ENCODE data around the gene RFX8. TPM values are rescaled to one million over a fixed set of nuclear protein-coding genes. Genes with fewer than 3 reads are reported as not detected.

RFX8 gene
- total RNA-seq, 1 experiment from 2014 or later, result not detected

- Mint-ChIP-seq H3K4me3 (ENCODE audit: unreplicated experiment) (no peak overlapping the region), H3K27ac (ENCODE audit: low read depth, unreplicated experiment) (no peak overlapping the region)
Observed at GRCh38 chr2:101372792-101373191, 102.1 kb downstream of the RFX8 start.

GRCh38 chr2:101371636-101372035, 103.3 kb downstream of the RFX8 start:
- no TSS peak for BruUV-seq (replicated peaks)
- H3K9me3 Mint-ChIP-seq (ENCODE audit: unreplicated experiment), result no peaks in the 10 kb centered on the region
- CTCF ChIA-PET, result interaction anchor here (0.5 to 1.7 kb wide), 3 partner anchors 11 to 222 kb away, joined by 3 to 5 read pairs (median 4); no protein-coding TSS in a partner anchor

More at GRCh38 chr2:101372792-101373191, 102.1 kb downstream of the RFX8 start:
- Mint-ChIP-seq H3K36me3 (ENCODE audit: insufficient read depth, unreplicated experiment) (no peaks in the 10 kb centered on the region), H3K4me1 (ENCODE audit: insufficient read depth, unreplicated experiment) (no peaks in the 10 kb centered on the region), H3K27me3 (ENCODE audit: insufficient read depth, unreplicated experiment) (no peaks in the 10 kb centered on the region), H3K9me3 (ENCODE audit: unreplicated experiment) (no peaks in the 10 kb centered on the region)
- intact Hi-C loops (cut with micrococcal nuclease), result no loop called here
- no peak for DNase-seq (ENCODE audit: unreplicated experiment)
- ChIA-PET POLR2A (interaction anchor here (1.7 kb wide), 1 partner anchor 11 kb away, joined by 5 read pairs; no protein-coding TSS in a partner anchor), CTCF (interaction anchor here (1.7 kb wide), 1 partner anchor 12 kb away, joined by 4 read pairs; no protein-coding TSS in a partner anchor)
- no TSS peak for BruUV-seq (replicated peaks)
- no peak for TF ChIP-seq CTCF (IDR thresholded peaks at IDR 0.05; ENCODE audit: unreplicated experiment)

DNA sequence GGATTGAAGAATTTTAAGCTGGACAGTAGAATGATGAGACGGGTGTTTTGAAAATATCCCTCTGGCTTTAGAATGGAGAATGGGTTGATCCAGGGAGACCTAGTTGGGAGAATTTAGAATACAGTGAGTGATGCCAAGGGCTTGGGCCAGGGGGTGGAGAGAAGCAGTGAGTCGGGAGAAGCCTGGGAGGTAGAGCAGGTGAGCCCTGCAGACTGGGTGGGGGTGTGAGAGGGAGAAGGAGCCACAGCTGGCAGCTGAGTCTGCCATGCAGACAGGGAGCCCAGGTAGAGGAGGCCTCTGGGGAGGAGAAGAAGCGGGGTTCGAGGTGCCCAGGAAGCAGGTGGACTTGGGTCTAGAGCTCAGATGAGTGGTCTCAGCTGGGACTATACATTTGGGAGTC, 105.8 kb downstream of the RFX8 start:
- Mint-ChIP-seq H3K9me3 (ENCODE audit: unreplicated experiment) (no peaks in the 10 kb centered on the region), H3K36me3 (ENCODE audit: insufficient read depth, unreplicated experiment) (no peaks in the 10 kb centered on the region), H3K4me3 (ENCODE audit: unreplicated experiment) (no peak overlapping the region), H3K27me3 (ENCODE audit: insufficient read depth, unreplicated experiment) (no peaks in the 10 kb centered on the region), H3K4me1 (ENCODE audit: insufficient read depth, unreplicated experiment) (no peaks in the 10 kb centered on the region), H3K27ac (ENCODE audit: low read depth, unreplicated experiment) (no peak overlapping the region)
- TF ChIP-seq CTCF (IDR thresholded peaks at IDR 0.05; ENCODE audit: unreplicated experiment), result no peak
- no TSS peak for BruUV-seq (replicated peaks)
- CTCF ChIA-PET, result interaction anchor here (1.4 to 1.9 kb wide), 2 partner anchors 19 to 20 kb away, joined by 4 to 6 read pairs; partner anchors contain the start of gene CREG2
- intact Hi-C loops (cut with micrococcal nuclease), result no loop called here
- POLR2A ChIA-PET, result no interaction called here
- DNase-seq (ENCODE audit: unreplicated experiment), result no peak

More at GRCh38 chr2:101371636-101372035, 103.3 kb downstream of the RFX8 start:
- POLR2A ChIA-PET, result no interaction called here
- intact Hi-C loops (cut with micrococcal nuclease), result no loop called here
- no peak overlapping the region for H3K4me3 Mint-ChIP-seq (ENCODE audit: unreplicated experiment)
- TF ChIP-seq CTCF (IDR thresholded peaks at IDR 0.05; ENCODE audit: unreplicated experiment), result no peak
- H3K27ac Mint-ChIP-seq (ENCODE audit: low read depth, unreplicated experiment), result no peak overlapping the region
- no peaks in the 10 kb centered on the region for H3K4me1 Mint-ChIP-seq (ENCODE audit: insufficient read depth, unreplicated experiment)
- DNase-seq (ENCODE audit: unreplicated experiment), result no peak
- H3K27me3 Mint-ChIP-seq (ENCODE audit: insufficient read depth, unreplicated experiment), result no peaks in the 10 kb centered on the region
- no peaks in the 10 kb centered on the region for H3K36me3 Mint-ChIP-seq (ENCODE audit: insufficient read depth, unreplicated experiment)

GRCh38 chr2:101368376-101368775, 106.5 kb downstream of the RFX8 start:
- intact Hi-C loops (cut with micrococcal nuclease), result no loop called here
- ChIA-PET POLR2A (no interaction called here), CTCF (interaction anchor here (1.9 kb wide), 1 partner anchor 19 kb away, joined by 4 read pairs; no protein-coding TSS in a partner anchor)
- H3K4me1 Mint-ChIP-seq (ENCODE audit: insufficient read depth, unreplicated experiment), result no peaks in the 10 kb centered on the region
- H3K36me3 Mint-ChIP-seq (ENCODE audit: insufficient read depth, unreplicated experiment), result no peaks in the 10 kb centered on the region
- no TSS peak for BruUV-seq (replicated peaks)
- peak; percentile 23 for DNase-seq (ENCODE audit: unreplicated experiment)
- TF ChIP-seq CTCF (IDR thresholded peaks at IDR 0.05; ENCODE audit: unreplicated experiment), result no peak
- H3K27me3 Mint-ChIP-seq (ENCODE audit: insufficient read depth, unreplicated experiment), result no peaks in the 10 kb centered on the region
- no peak overlapping the region for H3K4me3 Mint-ChIP-seq (ENCODE audit: unreplicated experiment)
- H3K9me3 Mint-ChIP-seq (ENCODE audit: unreplicated experiment), result no peaks in the 10 kb centered on the region
- no peak overlapping the region for H3K27ac Mint-ChIP-seq (ENCODE audit: low read depth, unreplicated experiment)

Data from MCF 10A (cell line).